ENCODE data around the gene PC. TPM values are rescaled to one million over a fixed set of nuclear protein-coding genes. Genes with fewer than 3 reads are reported as not detected.
"Not testable (repeated sequence)": the region's sequence is repeated elsewhere in the genome, so short reads cannot be mapped to it uniquely, and the experiment has no call there.

The PC gene
- total RNA-seq, 3 donors from 2014 or later = 20.0 to 43.8 (median 43.3) TPM

- Histone ChIP-seq H3K9me3 (no peaks in the 10 kb centered on the region), H3K4me3 (no peak overlapping the region), H3K36me3 (ENCODE audit: low read depth) (no peaks in the 10 kb centered on the region), H3K4me1 (ENCODE audit: low read depth) (no peaks in the 10 kb centered on the region)
- DNase-seq (no peak), ATAC-seq (no peak)
- intact Hi-C loops (cut with DNase I, micrococcal nuclease) = no loop called here
- TF ChIP-seq CTCF (IDR thresholded peaks at IDR 0.05) = no peak
These were observed 44.2 kb upstream of the PC start for GRCh38 chr11:67002297-67002913.

GRCh38 chr11:67001332-67001731 lies 43.1 kb upstream of the PC start:
- ATAC-seq = no peak
- TF ChIP-seq CTCF (IDR thresholded peaks at IDR 0.05) = no peak
- no peaks in the 10 kb centered on the region for H3K9me3 ChIP-seq
- DNase-seq = no peak
- no peak overlapping the region for H3K4me3 ChIP-seq
- intact Hi-C loops (cut with DNase I, micrococcal nuclease) = no loop called here
- H3K36me3 ChIP-seq (ENCODE audit: low read depth) = no peaks in the 10 kb centered on the region
- no peaks in the 10 kb centered on the region for H3K4me1 ChIP-seq (ENCODE audit: low read depth)

GRCh38 chr11:66999555-66999954 lies 41.4 kb upstream of the PC start:
- ATAC-seq = no peak
- TF ChIP-seq CTCF (IDR thresholded peaks at IDR 0.05) = no peak
- intact Hi-C loops (cut with DNase I, micrococcal nuclease) = no loop called here
- Histone ChIP-seq H3K9me3 (no peaks in the 10 kb centered on the region), H3K4me3 (no peak overlapping the region), H3K4me1 (ENCODE audit: low read depth) (no peaks in the 10 kb centered on the region), H3K36me3 (ENCODE audit: low read depth) (no peaks in the 10 kb centered on the region)
- DNase-seq = no peak

- H3K36me3 ChIP-seq (ENCODE audit: low read depth) = no peaks in the 10 kb centered on the region
- no peak for ATAC-seq
- no peaks in the 10 kb centered on the region for H3K9me3 ChIP-seq
- no peaks in the 10 kb centered on the region for H3K4me1 ChIP-seq (ENCODE audit: low read depth)
- no peak for DNase-seq
- no peak overlapping the region for H3K4me3 ChIP-seq
- intact Hi-C loops (cut with DNase I, micrococcal nuclease) = no loop called here
- TF ChIP-seq CTCF (IDR thresholded peaks at IDR 0.05) = no peak
These were observed 38.6 kb upstream of the PC start for GRCh38 chr11:66996609-66997273.

GRCh38 chr11:66992041-66992440 lies 33.9 kb upstream of the PC start:
- Histone ChIP-seq H3K9me3 (no peaks in the 10 kb centered on the region), H3K4me3 (no peak overlapping the region), H3K4me1 (ENCODE audit: low read depth) (no peaks in the 10 kb centered on the region), H3K36me3 (ENCODE audit: low read depth) (no peaks in the 10 kb centered on the region)
- TF ChIP-seq CTCF (IDR thresholded peaks at IDR 0.05) = no peak
- intact Hi-C loops (cut with DNase I, micrococcal nuclease) = no loop called here
- DNase-seq = no peak
- ATAC-seq = no peak

GRCh38 chr11:66989360-66989759 lies 31.2 kb upstream of the PC start:
- H3K4me3 ChIP-seq; H3K9me3 ChIP-seq; ATAC-seq; H3K4me1 ChIP-seq (ENCODE audit: low read depth); DNase-seq; intact Hi-C loops (cut with DNase I, micrococcal nuclease); H3K36me3 ChIP-seq (ENCODE audit: low read depth): not testable (repeated sequence)

GRCh38 chr11:66988741-66989140 lies 30.6 kb upstream of the PC start:
- intact Hi-C loops (cut with DNase I, micrococcal nuclease); DNase-seq; H3K4me1 ChIP-seq (ENCODE audit: low read depth); ATAC-seq; H3K36me3 ChIP-seq (ENCODE audit: low read depth); H3K4me3 ChIP-seq; H3K9me3 ChIP-seq: not testable (repeated sequence)

Measured in mucosa of descending colon (tissue), 3 donors.